LNCaP clone FGC (cell line): ENCODE data around the gene ASB3.

ENCODE experiments used
- DNase-seq: peaks from one replicate; pipeline ENCODE4 v3.0.0-alpha.2; 2011; ENCODE audit warnings: low read depth
- H3K4me3 ChIP-seq: 2 replicates; pipeline ENCODE4 v1.5.1; 2011; ENCODE audit warnings: mild to moderate bottlenecking, low read depth, low read length, control low read depth
- CTCF ChIP-seq: IDR thresholded peaks from 2 replicates; pipeline ENCODE4 v1.5.1; 2012; ENCODE audit warnings: mild to moderate bottlenecking; ENCODE audit not compliant: control insufficient read depth, insufficient read depth; ENCODE audit errors: extremely low read depth

ASB3 gene

GRCh38 chr2:53813151-53813550 is 26.4 kb upstream of the ASB3 start:
- no peak overlapping the region for H3K4me3 ChIP-seq
- TF ChIP-seq CTCF, result no peak
- no peak for DNase-seq

- H3K4me3 ChIP-seq, result no peak overlapping the region
- no peak for TF ChIP-seq CTCF
- no peak for DNase-seq
Measured at GRCh38 chr2:53811601-53812000, 24.8 kb upstream of the ASB3 start.

GRCh38 chr2:53802617-53803151 is 15.9 kb upstream of the ASB3 start:
- TF ChIP-seq CTCF, result no peak
- no peak overlapping the region for H3K4me3 ChIP-seq
- no peak for DNase-seq

GRCh38 chr2:53801547-53801946 is 14.8 kb upstream of the ASB3 start:
- H3K4me3 ChIP-seq, result no peak overlapping the region
- no peak for DNase-seq
- no peak for TF ChIP-seq CTCF

- no peak for DNase-seq
- TF ChIP-seq CTCF, result no peak
- no peak overlapping the region for H3K4me3 ChIP-seq
Measured at GRCh38 chr2:53793821-53794220, 7.1 kb upstream of the ASB3 start.

- DNase-seq, result no peak
- no peak for TF ChIP-seq CTCF
- H3K4me3 ChIP-seq, result no peak overlapping the region
Measured at GRCh38 chr2:53793261-53793660, 6.5 kb upstream of the ASB3 start.

- H3K4me3 ChIP-seq, result peak overlapping the region; percentile 72
- no peak for TF ChIP-seq CTCF
- DNase-seq, result no peak
Measured at GRCh38 chr2:53787614-53788289, 999 bp upstream of the ASB3 start.
